Right atrium auricular region (tissue), 2 donors: ENCODE results near the gene PDGFRB. TPM values are rescaled to one million over a fixed set of nuclear protein-coding genes. Genes with fewer than 3 reads are reported as not detected.

Source experiments
- DNase-seq: peaks from one replicate; pipeline ENCODE4 v3.0.0-alpha.2; 2019; ENCODE audit warnings: low spot score
- H3K27ac ChIP-seq, 2 donors: fragments of 200-600 bp; sonication (generic); 1 replicate in 1 of 2; 2 replicates in 1 of 2; pipeline ENCODE4 v1.5.1; 2016 to 2019
- H3K27me3 ChIP-seq, 2 donors: fragments of 200-600 bp; sonication (generic); one replicate each; pipeline versions ENCODE4 v1.5.1 to v1.6.0; 2017 to 2019
- H3K36me3 ChIP-seq: fragments of 200-600 bp; sonication (generic); one replicate; pipeline ENCODE4 v1.5.1; 2016
- H3K4me1 ChIP-seq, 2 donors: fragments of 200-600 bp; sonication (generic); one replicate each; pipeline versions ENCODE4 v1.5.1 to v1.6.0; 2017 to 2019
- H3K4me3 ChIP-seq, 2 donors: fragments of 200-600 bp; sonication (generic); 1 replicate in 1 of 2; 2 replicates in 1 of 2; pipeline ENCODE4 v1.5.1; 2017 to 2019; ENCODE audit warnings: mild to moderate bottlenecking in 1 of 2, moderate library complexity in 1 of 2
- H3K9me3 ChIP-seq, 2 donors: fragments of 200-600 bp; sonication (generic); one replicate each; pipeline ENCODE4 v1.5.1; 2019
- CTCF ChIP-seq, 2 donors: fragments of 200-600 bp; sonication (generic); IDR thresholded peaks; one replicate each; pipeline ENCODE4 v1.5.1; 2019; ENCODE audit warnings: antibody characterized with exemption in 2 of 2
- total RNA-seq, 2 donors: library from RNA; depleted of rRNA; stranded (reverse); fragments of >200 nt; gene quantifications; one replicate each; pipeline ENCODE4 v1.1.0, GENCODE V29; 2016

Gene PDGFRB
- total RNA-seq, 2 donors from 2014 or later, result 68.3 to 68.7 TPM

GRCh38 chr5:150138551-150139265, 16.9 kb downstream of the PDGFRB start:
- Histone ChIP-seq H3K4me3 (no peak overlapping the region), H3K9me3 (no peaks in the 10 kb centered on the region), H3K27me3 (no peaks in the 10 kb centered on the region), H3K4me1 (peaks cover 0 to 84% of the 10 kb centered on the region in 2 donors), H3K36me3 (peaks cover 11% of the 10 kb centered on the region), H3K27ac (peak overlapping the region; percentile 78 to 82)
- DNase-seq, result peak; percentile 71
- TF ChIP-seq CTCF (IDR thresholded peaks at IDR 0.05), result no peak

GRCh38 chr5:150137997-150138396, 17.6 kb downstream of the PDGFRB start:
- TF ChIP-seq CTCF (IDR thresholded peaks at IDR 0.05), result no peak
- DNase-seq, result no peak
- Histone ChIP-seq H3K9me3 (no peaks in the 10 kb centered on the region), H3K4me1 (peaks cover 0 to 83% of the 10 kb centered on the region in 2 donors), H3K27me3 (no peaks in the 10 kb centered on the region), H3K27ac (peak overlapping the region; percentile 78 to 82), H3K36me3 (peaks cover 13% of the 10 kb centered on the region), H3K4me3 (no peak overlapping the region)

- Histone ChIP-seq H3K27me3 (no peaks in the 10 kb centered on the region), H3K27ac (peak overlapping the region; percentile 78 to 82), H3K36me3 (peaks cover 13% of the 10 kb centered on the region), H3K9me3 (no peaks in the 10 kb centered on the region), H3K4me1 (peaks cover 0 to 83% of the 10 kb centered on the region in 2 donors), H3K4me3 (no peak overlapping the region)
- no peak for DNase-seq
- TF ChIP-seq CTCF (IDR thresholded peaks at IDR 0.05), result no peak
These were observed 18.3 kb downstream of the PDGFRB start for GRCh38 chr5:150137168-150137957.

GRCh38 chr5:150136305-150137167, 19.1 kb downstream of the PDGFRB start:
- TF ChIP-seq CTCF (IDR thresholded peaks at IDR 0.05), result no peak
- Histone ChIP-seq H3K36me3 (peaks cover 18% of the 10 kb centered on the region), H3K27ac (peak overlapping the region; percentile 78 to 82), H3K4me3 (no peak overlapping the region), H3K4me1 (peaks cover 0 to 83% of the 10 kb centered on the region in 2 donors), H3K9me3 (no peaks in the 10 kb centered on the region), H3K27me3 (no peaks in the 10 kb centered on the region)
- no peak for DNase-seq

- Histone ChIP-seq H3K27me3 (no peaks in the 10 kb centered on the region), H3K9me3 (no peaks in the 10 kb centered on the region), H3K36me3 (peaks cover 18% of the 10 kb centered on the region), H3K27ac (peak overlapping the region; percentile 78 to 82), H3K4me3 (no peak overlapping the region), H3K4me1 (peaks cover 0 to 75% of the 10 kb centered on the region in 2 donors)
- no peak for TF ChIP-seq CTCF (IDR thresholded peaks at IDR 0.05)
- DNase-seq, result no peak
These were observed 19.9 kb downstream of the PDGFRB start for GRCh38 chr5:150135557-150136304.
